Measurements from ENCODE around the gene PRDM15. TPM values are rescaled to one million over a fixed set of nuclear protein-coding genes. Genes with fewer than 3 reads are reported as not detected.

Gene PRDM15
- total RNA-seq, 1 experiment from 2014 or later: 5.7 TPM

GRCh38 chr21:41868062-41868710, 11.0 kb downstream of the PRDM15 start:
- no peak for TF ChIP-seq CTCF (IDR thresholded peaks at IDR 0.05; ENCODE audit: unreplicated experiment)
- Mint-ChIP-seq H3K36me3 (ENCODE audit: insufficient read depth, unreplicated experiment) (no peaks in the 10 kb centered on the region), H3K4me1 (ENCODE audit: insufficient read depth, unreplicated experiment) (peaks cover 10% of the 10 kb centered on the region), H3K27ac (ENCODE audit: low read depth, unreplicated experiment) (no peak overlapping the region), H3K27me3 (ENCODE audit: insufficient read depth, unreplicated experiment) (no peaks in the 10 kb centered on the region), H3K4me3 (ENCODE audit: unreplicated experiment) (no peak overlapping the region), H3K9me3 (ENCODE audit: unreplicated experiment) (no peaks in the 10 kb centered on the region)
- BruUV-seq (replicated peaks): no TSS peak
- CTCF ChIA-PET: interaction anchor here (0.6 kb wide), 1 partner anchor 1813 kb away, joined by 3 read pairs; no protein-coding TSS in a partner anchor
- intact Hi-C loops (cut with micrococcal nuclease): no loop called here
- POLR2A ChIA-PET: no interaction called here
- no peak for DNase-seq (ENCODE audit: unreplicated experiment)

- ChIA-PET POLR2A (no interaction called here), CTCF (no interaction called here)
- H3K27me3 Mint-ChIP-seq (ENCODE audit: insufficient read depth, unreplicated experiment): no peaks in the 10 kb centered on the region
- no peaks in the 10 kb centered on the region for H3K9me3 Mint-ChIP-seq (ENCODE audit: unreplicated experiment)
- BruUV-seq (replicated peaks): no TSS peak
- no peak overlapping the region for H3K4me3 Mint-ChIP-seq (ENCODE audit: unreplicated experiment)
- H3K36me3 Mint-ChIP-seq (ENCODE audit: insufficient read depth, unreplicated experiment): no peaks in the 10 kb centered on the region
- no peak overlapping the region for H3K27ac Mint-ChIP-seq (ENCODE audit: low read depth, unreplicated experiment)
- DNase-seq (ENCODE audit: unreplicated experiment): no peak
- no peak for TF ChIP-seq CTCF (IDR thresholded peaks at IDR 0.05; ENCODE audit: unreplicated experiment)
- peaks cover 12% of the 10 kb centered on the region for H3K4me1 Mint-ChIP-seq (ENCODE audit: insufficient read depth, unreplicated experiment)
- intact Hi-C loops (cut with micrococcal nuclease): no loop called here
Measured at GRCh38 chr21:41867313-41867712, 11.8 kb downstream of the PRDM15 start.

- TF ChIP-seq CTCF (IDR thresholded peaks at IDR 0.05; ENCODE audit: unreplicated experiment): no peak
- no peak for DNase-seq (ENCODE audit: unreplicated experiment)
- POLR2A ChIA-PET: interaction anchor here (0.6 to 0.9 kb wide), 2 partner anchors 11 to 127 kb away, joined by 3 to 6 read pairs; no protein-coding TSS in a partner anchor
- Mint-ChIP-seq H3K27ac (ENCODE audit: low read depth, unreplicated experiment) (no peak overlapping the region), H3K27me3 (ENCODE audit: insufficient read depth, unreplicated experiment) (no peaks in the 10 kb centered on the region), H3K36me3 (ENCODE audit: insufficient read depth, unreplicated experiment) (peaks cover under 1% of the 10 kb centered on the region), H3K4me1 (ENCODE audit: insufficient read depth, unreplicated experiment) (peaks cover 12% of the 10 kb centered on the region), H3K9me3 (ENCODE audit: unreplicated experiment) (no peaks in the 10 kb centered on the region), H3K4me3 (ENCODE audit: unreplicated experiment) (no peak overlapping the region)
- intact Hi-C loops (cut with micrococcal nuclease): no loop called here
- CTCF ChIA-PET: no interaction called here
- BruUV-seq (replicated peaks): no TSS peak
Measured at GRCh38 chr21:41866274-41866809, 12.8 kb downstream of the PRDM15 start.

GRCh38 chr21:41865002-41865777, 14.0 kb downstream of the PRDM15 start:
- TF ChIP-seq CTCF (IDR thresholded peaks at IDR 0.05; ENCODE audit: unreplicated experiment): no peak
- Mint-ChIP-seq H3K9me3 (ENCODE audit: unreplicated experiment) (no peaks in the 10 kb centered on the region), H3K27me3 (ENCODE audit: insufficient read depth, unreplicated experiment) (no peaks in the 10 kb centered on the region), H3K4me1 (ENCODE audit: insufficient read depth, unreplicated experiment) (peaks cover 12% of the 10 kb centered on the region), H3K27ac (ENCODE audit: low read depth, unreplicated experiment) (no peak overlapping the region), H3K36me3 (ENCODE audit: insufficient read depth, unreplicated experiment) (peaks cover 5% of the 10 kb centered on the region), H3K4me3 (ENCODE audit: unreplicated experiment) (no peak overlapping the region)
- BruUV-seq (replicated peaks): no TSS peak
- intact Hi-C loops (cut with micrococcal nuclease): no loop called here
- ChIA-PET POLR2A (interaction anchor here (0.7 to 0.9 kb wide), 2 partner anchors 13 to 402 kb away, joined by 3 to 6 read pairs; no protein-coding TSS in a partner anchor), CTCF (interaction anchor here (0.6 to 0.9 kb wide), 2 partner anchors 10 to 32 kb away, joined by 3 to 4 read pairs; no protein-coding TSS in a partner anchor)
- DNase-seq (ENCODE audit: unreplicated experiment): no peak

Data from MCF 10A (cell line).